DMS79 (cell line): ENCODE data around the gene RASL10A.

ENCODE experiments used
- DNase-seq: peaks from one replicate; lab custom pipeline; 2025; lab: John Stamatoyannopoulos, UW

RASL10A gene

DNA sequence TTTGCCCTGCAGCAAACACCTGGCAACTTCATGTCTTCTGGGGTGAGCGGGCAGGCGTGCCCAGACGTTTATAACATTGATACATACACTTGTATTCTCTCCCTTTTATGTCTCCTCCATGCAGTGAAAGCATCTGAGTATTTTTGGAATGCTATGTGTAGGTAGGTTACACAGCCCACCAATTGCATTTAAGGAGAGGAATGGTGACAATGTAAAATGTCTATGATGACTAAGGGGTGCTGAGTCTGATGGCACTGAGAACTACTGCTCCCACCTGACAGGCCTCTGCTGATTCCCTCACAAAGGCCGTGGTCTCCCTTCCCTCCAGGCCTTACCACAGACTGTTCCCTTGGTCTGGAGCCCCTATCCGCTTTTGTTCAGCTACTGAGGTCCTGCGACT, 22.9 kb upstream of the RASL10A start:
- DNase-seq, result no peak

DNA sequence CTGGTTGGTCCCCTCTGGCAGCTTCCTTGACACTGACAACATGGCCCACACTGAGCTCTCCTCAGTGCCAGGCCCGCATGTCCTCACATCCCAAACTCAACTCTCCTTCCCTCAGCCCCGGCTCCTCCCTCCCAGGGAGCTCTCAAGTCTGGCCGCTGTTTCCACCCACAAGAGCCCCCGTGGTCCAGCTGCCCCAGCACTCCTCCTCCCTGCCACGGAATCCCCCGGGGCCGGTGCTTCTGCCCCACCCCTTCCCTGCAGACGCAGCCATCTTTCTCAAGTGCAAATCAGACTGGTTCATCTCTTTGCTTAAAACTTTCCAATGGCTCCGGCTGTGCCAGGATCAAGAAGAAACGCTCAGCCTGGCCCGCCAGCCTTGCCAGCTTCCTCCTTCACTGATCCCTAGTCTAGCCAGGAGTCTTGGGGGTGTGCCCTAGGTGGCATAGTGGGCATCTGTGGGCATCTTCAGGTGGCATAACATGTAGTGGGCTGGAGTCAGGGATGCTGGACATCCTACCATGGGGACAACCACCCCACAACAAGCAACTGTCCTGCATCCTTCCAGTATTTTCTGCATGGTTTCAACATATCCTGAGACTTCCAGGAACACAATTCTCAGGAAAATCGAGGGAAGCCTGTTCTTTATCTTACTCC, 22.3 kb upstream of the RASL10A start:
- DNase-seq, result no peak

DNA sequence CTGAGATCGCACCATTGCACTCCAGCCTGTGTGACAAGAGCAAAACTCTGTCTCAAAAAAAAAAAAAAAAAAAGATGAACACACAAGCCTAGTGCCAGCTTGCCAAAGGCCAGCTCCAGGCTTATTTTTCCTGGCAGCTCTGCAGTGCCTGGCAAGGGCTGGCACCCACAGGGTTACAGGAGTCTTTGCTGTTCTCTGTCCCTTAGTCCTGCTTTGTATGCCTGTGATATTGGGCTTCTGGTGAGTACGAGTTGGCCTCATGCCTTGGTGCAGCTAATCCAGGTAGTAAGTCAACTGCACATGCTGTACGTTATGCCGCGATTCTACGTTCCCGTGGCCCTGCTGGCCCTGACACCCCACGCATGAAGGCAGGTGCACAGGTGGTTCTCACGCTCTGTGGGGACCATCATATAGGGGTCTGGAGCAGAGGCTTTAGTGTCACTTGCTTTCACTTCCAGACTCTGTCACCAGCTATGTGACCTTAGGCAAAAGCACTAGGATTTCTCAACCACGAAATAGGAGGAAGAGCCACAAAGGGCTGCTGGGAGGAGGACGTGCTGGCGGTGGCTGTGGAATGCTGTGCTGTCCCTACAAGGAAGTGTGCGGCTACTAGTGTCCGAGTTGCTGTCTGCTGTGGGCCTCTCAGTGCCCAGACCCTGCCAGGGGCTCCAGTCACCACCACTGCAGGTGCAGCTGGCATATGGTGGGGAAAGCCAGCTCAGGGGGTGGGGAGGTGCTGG, 21.4 kb upstream of the RASL10A start:
- no peak for DNase-seq

DNA sequence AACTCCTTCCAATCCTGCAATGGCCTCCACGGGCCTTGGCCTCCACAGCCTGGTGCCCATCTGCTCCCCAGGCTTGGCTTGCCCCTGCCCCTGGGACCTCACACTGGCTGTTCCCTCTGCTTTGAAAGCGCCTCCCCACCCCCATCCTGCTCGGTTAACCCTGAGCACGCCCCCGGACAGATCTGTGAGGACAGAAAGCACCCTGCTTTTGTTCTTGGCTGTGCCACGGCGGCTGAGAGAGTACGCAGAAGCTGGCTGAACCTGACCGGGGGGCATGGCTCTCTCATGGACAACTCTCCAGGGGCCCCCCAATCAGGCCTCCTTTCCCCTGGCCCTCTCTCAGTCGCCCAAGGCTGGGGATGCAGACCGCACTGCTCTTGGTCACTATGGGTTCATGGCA, 20.2 kb upstream of the RASL10A start:
- DNase-seq, result no peak

DNA sequence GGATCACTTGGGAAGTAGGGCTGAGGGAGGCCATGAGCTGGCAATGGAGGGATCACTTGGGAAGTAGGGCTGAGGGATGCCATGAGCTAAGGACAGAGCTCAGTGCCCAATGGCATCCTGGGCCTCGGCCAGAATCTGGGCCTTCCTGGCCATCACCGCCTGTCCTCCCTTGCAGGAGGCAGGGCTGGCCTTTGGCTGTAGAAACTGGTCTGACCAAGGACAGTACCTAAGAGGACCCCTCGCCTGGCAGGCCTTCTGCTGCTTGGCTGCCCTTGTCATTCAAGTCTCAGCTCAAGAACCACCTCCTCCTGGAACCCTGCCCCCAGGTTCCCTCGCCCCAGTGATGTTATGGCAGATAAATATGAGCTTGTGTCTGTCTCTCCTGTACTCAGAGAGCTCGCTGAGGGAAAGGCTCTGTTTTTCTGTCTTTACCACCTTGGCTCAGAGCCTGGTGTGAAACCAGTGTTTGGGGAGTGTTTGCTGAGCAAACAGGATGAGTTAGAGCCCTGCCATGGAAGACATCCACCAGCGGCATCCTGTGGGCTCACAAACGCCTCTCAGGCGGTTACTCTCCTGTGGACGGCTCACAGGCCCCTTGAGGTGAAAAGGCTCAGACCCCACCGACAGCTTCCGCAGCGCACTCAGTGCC, 19.3 kb upstream of the RASL10A start:
- DNase-seq, result no peak

DNA sequence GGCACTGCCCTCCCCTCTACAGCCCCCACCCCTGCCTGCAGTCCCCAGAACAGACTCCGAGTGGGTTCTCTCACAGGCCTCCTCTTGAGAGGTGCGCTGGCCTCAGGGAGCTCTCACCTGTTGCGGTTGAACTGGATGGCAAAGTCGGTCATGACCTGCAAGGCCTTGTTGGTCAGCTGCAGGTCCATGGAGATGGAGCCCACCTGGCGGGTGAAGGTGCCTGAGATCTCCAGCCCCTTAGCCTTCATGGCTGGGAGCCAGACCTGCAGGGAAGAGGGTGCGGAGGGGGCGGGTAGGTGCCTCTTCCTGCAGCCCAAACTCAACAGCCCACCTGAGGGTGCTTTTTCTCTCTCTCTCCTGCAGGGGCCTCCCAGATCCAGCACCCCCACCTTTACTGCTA, 18.7 kb upstream of the RASL10A start:
- no peak for DNase-seq

DNA sequence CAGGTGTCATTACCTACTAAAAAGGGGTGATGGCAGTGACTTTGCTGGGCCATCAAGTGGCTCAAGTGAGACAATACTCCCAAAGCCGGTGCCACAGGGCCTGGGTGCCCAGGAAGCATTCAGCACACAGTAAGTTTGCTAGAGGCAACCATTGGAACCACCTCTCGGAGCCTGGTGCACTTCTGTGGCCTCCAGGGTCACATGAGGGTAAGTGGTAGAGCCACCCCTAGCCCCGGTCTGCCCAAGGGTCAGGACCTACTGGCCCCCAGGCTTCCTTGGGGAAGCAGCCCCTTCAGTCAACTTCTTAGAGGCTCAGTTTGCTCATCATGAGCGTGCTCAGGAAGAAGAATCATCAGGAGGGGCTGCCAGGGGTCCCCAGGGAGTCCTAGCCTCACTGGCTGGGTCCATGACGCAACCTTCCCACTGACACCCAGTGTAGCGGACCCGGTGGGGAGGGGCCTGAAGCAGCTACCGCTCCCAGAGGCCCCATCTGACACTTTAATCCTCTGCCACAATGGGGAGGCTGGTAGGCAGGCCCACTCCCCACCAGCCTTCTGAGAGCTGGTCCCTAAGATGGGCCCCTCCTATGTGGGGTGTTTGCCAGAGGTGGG, 17.5 kb upstream of the RASL10A start:
- DNase-seq, result no peak

DNA sequence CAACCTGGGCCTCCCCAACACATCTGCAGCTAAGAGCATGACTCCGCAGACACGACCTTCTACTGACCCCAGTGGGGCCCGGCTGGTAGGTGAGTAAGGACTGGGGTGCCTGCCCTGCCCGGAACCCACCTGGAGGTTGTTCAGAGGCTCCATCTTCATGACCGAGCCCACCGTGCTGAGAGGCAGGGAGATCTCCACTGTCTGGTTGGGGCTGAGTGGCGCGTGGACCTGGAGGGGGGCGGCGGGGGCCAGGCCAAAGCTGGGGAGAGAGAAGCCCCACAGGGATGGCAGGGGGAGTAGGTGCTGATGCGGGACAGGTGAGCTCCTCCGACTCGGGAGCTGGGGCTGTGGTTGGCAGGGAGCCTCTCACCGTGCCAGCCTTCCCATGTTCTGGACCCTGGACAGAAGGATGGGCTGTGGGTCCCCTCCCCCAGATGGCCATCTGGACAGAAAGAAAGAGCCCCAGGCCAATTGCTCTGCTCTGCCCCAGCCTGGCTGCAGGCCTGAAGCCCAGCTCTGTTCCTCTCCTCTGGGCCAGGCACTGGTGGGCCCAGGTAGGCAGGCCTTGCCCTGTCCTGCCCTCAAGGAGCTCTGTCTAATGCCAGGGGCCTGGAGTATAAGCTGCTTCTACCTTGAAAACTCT, 16.3 kb upstream of the RASL10A start:
- DNase-seq, result no peak

DNA sequence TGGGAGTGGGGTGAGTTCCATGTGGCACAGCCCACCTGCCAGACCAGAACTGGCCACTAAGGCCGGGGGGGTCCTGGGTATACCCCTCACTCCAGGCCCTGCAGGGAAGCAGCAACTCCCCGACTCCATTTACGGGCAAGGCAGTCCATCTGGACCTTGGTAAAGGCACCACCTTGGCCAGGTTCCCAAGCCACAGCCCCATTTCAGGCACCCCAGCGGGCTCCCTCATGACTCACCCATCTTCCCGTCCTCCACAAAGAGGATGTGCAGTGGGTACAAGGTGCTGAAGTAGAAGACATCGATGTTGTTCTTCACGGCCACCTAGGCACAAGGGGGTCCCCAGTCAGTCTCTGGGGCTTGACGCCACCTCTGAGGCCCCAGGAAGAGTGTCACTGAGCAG, 15.7 kb upstream of the RASL10A start:
- DNase-seq, result no peak

DNA sequence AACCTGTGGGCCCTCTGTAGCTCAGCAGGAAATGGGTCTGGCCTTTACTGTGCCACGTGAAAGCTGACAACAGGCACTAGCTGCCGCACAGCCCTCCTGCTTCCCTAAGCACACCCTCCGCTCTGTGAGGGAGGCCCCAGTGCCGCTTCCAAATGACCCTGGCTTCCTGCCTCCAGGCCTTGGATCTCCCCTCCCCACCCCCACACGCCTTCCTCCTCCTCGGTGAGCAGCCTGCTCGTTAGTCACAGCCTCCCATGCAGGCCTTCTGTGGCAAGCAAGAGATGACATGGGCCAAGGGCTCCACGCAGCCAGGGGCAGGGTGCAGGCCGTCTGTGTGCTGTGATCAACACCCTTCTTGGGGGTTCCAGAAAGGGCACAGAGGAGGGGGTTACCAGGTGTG, 15.3 kb upstream of the RASL10A start:
- no peak for DNase-seq

DNA sequence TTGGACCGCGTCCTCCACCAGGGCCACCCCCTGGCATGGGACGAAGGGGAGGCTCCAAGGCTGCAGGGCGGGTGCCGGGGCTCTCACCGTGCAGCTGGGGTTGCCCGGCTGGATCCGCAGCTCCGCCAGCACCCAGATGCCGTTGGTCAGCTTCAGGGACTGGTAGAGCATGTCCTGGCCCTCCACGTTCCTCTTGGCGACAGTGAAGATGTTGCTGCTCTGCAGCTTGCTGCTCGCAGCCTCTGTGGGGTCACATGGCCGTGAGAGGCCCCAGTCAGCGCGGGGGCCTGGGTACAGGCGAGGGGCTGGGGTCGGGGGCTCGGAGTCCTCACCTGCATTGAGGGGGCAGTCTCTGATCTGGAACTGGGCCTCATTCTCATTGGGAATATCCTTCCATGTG, 14.8 kb upstream of the RASL10A start:
- DNase-seq, result no peak

DNA sequence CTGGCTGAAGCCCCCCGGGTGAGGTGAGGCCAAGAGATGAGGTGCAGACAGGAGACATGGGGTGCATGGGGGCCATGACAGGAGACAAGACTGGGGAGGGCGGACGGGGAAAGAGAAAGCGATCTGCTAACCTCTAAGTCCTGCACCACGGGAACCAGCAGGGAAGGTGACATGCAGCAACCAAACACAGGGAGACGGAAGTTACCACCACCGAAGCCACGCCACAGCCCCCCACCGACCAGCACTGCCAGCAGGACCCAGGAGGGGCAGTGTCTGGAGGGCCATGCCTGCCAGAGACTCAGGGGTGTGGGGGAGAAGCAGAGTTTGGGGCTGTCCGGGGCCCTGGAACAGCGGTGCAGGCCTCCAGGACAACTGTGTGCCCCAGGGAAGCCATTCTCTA, 14.1 kb upstream of the RASL10A start:
- DNase-seq, result no peak

DNA sequence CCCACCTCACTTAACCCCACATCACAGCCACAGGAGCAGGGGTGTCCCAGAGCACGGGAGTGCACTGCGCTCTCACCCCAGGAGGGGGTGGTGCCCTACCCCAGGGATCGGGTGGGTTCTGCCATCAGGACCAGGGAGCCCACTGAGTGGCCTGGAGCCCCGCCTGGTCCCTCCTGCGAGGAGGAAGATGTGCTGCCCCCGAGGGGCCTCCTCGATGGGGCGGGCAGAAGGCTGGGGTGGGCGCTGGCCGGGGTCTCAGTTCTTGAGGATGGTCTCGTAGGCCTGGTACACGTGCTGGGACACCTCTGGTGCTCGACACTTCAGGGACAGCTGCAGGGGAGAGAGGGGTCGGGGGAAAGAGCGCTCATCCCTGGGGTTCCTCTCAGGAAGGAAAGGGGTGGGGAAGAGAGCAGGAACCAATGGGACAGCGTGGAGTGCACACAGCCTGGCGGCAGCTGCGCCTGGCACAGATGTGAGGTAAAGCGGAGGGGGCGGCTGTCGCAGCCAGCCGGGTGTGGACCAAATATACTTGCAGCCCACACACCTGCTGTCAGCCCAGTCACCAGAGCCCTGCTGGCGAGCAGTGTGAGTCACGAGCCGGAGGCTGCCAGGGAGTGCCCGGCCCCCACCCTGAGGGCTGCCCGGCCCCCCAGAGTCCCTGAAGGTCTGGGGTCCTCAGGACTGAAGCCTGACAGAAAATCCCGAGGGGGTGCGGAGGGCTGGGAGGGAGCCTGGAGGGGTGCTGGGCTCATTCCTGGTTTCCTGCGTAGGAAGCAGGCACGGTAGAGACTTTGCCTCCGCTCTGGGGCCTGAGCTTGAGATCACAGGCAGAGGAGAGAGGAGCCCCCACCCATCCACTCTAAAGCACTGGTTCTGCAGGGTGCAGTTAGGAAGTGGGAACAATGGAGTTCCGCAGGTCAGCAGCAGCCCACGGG, 13.3 kb upstream of the RASL10A start:
- DNase-seq, result no peak

DNA sequence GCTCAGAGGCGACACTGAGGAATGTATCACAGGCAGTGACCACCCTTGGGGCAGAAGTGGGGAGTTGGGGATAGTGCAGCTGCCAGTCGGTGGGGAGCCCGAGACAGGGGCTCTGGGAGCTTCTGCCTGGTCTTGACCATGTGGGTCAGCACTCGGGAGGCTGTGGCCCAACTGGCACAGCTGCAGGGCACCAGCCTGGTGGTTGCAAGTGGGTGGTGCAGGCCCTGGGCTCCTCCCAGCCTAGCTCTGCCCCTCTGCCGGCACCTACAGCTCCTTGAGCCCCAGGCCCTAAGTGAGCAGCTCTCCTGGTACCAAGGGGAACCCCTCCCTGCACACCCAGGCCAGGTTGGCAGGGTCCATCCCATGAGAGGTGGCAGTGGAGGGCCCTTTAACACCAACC, 12.6 kb upstream of the RASL10A start:
- no peak for DNase-seq

DNA sequence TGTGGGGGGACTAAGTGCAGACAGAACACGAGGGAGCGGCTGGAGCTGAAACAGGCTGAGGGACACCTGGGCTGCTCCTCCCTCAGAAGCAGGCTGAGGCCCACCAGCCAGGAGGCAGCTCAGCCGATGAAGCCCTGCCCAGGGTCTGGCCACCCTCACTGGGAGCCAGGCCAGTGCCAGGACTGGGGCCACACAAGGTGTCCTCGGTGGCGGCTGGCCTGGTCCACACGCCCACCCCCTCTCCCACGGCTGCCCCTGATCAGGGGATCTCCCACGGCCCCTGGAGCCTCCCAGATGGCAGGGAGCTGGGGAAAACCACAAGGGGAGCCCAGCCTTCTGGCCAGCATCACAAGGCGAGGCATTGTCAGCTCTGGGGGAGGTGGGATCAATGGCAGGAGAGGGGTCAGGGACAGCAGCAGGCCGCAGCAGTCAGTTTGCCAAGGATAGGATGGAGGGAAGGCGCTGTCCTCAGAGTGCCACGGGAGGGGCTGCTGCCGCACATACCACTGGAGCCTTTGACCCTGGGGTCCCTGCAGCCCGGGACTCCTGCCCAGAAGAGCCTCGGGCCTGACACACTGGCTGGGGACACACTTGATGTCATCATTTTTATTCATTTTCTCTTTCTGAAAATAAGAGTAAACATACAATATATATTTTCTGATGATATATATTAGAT, 11.7 kb upstream of the RASL10A start:
- no peak for DNase-seq

DNA sequence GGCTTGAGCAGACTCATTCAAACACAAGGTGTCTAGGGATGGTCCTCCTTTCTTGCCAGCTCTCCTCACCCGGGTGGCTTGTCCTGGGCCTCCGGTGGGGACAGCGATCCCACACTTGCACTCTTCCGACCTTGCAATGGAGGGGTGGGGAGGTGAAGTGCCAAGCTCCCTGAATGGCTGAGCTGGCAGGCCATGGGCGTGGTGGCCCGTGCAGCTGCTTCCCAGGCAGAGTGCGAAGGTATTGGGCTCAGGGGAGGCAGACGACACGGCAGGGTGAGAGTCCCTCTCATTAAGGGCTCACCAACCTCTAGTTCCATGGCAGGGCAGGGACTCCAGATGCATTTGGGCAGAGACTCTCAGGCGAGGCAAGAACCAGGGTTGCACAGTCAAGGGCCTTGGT, 11.0 kb upstream of the RASL10A start:
- no peak for DNase-seq

DNA sequence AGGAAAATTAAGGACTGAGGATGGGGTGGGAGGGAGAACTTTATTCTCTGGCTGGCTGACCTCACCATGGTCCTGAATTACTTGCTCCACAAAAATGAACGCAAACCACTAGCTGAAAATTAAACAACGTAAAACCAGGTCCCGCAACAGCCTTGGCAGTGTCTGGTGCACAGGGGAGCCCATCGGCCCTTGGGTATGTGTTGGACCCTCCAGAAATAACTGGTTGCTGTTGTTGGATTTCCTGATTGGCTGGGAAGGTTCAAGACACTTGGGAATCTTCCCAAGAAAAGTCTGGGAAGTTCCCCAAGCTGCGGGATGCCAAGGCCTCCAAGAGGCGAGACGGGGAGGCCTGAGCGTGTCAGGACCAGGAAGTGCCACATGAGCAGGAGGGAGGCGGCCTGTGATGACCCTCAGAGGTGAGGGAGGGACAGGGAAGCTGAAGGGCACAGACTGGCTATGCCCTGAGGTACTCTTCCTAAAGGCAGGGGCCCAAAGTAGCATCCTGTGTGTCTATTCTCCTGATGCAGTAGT, 10.4 kb upstream of the RASL10A start:
- DNase-seq, result no peak

DNA sequence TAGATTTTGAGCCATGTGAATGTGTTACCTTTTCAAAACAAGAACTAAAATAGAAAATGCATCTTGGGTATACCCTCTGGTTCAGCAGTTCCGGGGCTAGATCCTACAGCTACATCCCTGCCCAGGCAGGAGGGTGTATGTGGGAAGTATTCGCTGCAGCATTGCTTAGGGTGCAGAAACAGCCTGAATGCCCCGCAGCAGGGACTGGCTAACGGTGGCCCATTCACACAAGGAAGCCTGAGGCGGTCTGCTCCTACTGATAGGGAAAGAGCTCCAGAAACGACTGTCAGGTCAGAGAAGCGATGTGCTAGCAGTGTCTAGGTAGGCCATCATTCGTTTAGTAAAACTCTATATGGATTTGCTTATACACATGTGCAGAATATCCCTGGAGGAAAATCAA, 9.9 kb upstream of the RASL10A start:
- DNase-seq, result no peak

DNA sequence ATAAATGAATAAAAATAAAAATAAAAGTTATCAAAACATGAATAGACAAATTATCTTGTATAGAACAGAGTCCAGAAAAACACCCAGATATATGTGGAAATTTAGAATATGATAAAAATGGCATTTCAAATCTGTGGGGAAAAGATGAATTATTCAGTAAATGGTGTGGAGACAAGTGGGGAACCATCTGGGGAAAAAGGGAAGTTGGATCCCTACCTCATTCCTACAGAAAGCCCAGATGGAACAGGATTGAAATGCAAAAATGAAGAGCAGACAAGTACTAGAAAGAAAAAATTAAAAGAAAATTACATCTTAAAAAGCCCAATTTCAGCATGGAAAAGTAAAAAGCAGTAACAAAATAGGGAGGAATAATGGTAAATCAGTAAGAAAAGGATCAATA, 8.1 kb upstream of the RASL10A start:
- DNase-seq, result no peak

DNA sequence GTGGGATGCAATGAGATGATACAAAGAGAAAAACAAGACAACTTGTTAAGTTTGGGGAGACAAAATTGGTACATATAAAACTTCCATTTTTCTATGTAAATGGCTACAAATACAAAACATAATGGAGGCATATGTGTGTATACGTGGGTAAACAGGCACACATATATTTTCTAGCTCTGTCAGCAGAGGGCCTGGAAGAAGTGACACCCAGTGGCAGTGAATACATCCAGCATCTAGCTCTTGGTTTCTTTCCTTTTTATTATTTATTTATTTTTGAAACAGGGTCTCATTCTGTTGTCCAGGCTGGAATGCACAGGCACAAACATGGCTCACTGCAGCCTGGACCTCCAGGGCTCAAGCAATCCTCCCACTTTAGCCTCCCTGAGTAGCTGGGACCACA, 5.0 kb upstream of the RASL10A start:
- no peak for DNase-seq

DNA sequence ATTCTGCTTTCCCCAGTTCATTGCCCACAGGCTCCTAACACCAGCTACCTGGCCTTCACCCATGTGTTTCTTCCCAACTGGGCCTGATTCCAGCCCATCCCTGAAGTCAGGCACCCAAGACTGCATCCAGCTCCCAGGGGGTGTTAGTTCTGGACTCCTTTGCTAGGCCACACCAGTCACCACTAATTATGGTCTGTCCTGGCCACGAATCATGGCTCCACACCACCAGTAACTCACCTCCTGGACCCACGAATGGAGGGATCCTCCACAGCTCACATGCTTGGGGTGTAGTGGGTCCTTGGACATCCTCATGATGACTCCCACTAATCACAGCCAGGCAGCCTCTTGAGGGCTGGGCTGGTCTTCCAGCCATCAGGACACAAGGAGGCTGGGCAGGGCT, 3.6 kb upstream of the RASL10A start:
- no peak for DNase-seq
